NCI-H1048 (cell line): ENCODE measurements around the gene TBC1D22A.
"Not testable (repeated sequence)": the region's sequence is repeated elsewhere in the genome, so short reads cannot be mapped to it uniquely, and the experiment has no call there.

ENCODE experiments used
- DNase-seq: peaks from one replicate; lab custom pipeline; 2025; lab: John Stamatoyannopoulos, UW

TBC1D22A gene

DNA sequence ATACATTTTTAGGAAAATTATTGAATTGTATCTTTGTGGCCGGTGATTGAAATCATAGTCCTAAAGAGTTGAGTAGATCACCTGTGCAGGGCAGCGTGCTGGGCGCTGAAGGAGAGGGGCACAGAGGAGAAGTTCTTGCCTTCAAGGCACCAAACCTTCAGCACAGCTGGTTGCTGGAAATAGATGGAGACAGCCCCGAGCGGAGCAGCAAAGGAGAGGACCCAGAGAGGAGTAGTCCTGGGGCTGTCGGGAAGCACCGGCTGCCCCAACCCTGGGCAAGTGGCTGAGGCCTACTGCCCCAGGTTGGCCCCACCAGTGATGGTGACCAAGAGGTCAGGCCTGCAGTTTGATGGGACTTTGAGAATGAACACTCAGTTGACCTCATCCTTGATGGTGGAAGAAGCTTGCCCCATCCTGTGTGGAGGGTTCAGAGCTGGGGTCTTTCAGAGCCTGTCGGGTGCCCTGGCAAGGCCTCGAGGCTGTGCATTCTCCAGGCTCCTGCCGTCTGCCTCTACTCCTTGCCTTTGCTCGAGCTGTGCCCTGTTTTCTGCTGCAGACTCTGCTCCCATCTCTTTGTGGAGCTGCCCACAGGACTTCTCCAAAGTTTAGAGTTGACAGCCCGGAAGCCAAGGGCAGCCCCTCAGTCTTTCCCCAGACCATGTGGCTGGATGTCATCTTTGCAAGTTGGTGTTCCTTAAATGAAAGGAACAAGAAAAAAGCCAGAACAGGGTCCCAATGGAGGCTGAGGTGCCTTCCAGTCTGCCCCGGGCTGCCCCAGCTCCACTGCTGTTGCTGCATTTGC lies 285.1 kb downstream of the TBC1D22A start:
- DNase-seq, result no peak

DNA sequence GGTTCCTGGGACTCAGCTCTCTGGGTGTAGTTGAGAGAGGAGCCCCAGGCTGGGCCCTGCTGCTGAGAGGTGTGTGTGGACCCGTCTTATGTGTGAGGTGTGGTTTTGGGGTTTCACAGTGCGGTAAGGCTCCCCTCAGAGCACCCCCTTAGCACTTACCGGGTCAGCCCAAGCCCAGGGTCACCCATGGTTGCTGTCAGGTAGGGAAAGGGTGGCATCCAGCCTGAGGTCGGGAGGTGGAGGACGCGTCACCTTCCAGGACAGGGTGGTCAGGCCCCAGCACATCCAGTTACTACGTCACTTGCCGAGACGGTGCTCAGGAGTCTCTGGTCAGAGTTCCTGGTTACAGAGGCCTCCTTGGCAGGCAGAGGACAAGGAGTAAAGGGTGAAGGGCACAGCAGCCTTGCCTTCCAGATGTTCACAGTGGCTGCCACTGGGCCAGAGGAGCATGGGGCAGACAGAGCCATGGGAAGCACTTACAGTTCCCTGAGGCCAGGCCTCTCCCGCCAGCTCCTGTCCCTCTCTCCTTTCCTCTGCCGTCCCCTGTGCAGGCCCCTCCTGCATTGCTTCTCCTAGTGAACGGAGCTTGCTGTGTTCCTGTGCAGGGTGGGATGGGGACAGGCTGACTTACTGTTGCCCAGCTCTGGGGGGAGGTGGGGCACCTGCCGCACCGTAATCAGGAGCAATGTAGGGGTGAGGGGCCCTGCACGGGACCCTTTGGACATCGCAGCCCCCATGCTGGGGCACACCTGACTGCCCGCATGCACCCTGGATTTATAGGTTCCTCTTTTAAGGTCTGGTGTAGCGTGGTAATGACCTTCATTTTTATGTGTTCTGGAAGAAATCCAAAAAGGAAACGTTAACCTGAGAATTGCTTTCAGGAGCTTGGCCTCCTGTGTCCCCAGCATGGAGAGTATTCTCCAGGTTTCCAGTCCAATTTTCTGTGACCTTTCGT lies 285.9 kb downstream of the TBC1D22A start:
- no peak for DNase-seq

- no peak for DNase-seq
Observed at GRCh38 chr22:47049078-47049624, 286.7 kb downstream of the TBC1D22A start.

DNA sequence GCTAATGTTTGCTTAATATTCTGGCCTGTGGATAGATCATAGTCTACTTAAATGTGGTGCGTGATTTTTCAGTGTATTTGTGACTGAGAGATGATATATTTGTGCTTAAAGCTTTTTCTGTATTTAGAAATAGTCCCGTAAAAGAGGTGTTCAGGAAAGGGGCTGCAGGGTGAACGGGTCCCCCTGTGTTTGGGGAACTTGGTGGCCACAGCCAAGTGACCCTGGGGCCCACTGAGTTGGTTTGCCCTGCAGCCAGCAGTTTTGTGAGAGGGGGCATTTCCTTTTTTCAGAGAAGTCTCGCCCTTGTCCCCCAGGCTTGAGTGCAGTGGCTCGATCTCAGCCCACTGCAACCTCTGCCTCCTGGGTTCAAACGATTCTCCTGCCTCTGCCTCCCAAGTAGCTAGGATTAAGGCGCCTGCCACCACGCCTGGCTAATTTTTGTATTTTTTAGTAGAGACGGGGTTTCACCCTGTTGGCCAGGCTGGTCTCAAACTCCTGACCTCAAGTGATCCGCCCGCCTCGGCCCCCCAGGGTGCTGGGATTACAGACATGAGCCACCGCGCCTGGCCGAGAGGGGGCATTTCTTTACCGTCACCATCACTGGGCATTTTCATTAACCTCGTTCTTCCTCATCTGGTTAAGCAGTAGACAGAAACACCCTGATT lies 287.4 kb downstream of the TBC1D22A start:
- not testable (repeated sequence) for DNase-seq

- DNase-seq, result no peak
Observed at GRCh38 chr22:47050401-47051051, 288.1 kb downstream of the TBC1D22A start.

GRCh38 chr22:47051441-47052071 lies 289.1 kb downstream of the TBC1D22A start:
- no peak for DNase-seq

DNA sequence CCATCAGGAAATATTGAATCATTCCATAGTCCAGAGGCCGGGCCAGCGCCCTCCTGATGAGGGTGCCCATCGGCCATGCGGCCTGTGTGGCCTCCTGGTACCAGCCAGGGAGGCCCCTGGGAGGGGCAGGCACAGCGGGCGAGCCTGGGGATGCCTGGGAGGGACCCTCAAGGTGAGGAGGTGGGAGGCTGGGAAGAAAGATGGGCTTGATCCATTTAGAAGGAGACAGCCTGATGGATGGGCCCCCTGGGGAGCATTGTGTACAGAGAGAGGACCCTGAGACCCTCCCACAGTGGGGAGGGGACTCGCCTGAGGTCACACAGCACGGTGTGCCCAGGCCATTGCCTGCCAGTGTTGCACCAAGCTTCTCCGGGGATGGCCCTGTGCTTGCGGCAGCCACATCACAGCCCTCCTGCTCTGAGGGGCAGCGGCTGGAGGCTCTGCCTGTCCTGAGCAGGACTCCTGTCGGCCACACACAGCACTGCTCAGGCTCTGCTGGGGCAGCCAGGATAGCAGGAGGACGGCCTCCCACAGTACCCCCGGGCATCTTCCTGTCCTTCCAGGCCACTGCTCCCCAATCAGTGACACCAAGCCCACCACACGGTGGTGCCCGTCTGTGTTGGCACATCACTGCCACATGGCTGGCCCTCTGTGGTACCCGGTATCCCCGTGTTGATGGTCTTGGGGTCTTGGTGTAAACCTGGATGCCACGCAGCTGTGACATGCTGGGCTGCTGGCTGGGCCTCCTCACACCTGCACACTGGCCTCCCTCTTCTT lies 290.0 kb downstream of the TBC1D22A start:
- DNase-seq, result no peak

DNA sequence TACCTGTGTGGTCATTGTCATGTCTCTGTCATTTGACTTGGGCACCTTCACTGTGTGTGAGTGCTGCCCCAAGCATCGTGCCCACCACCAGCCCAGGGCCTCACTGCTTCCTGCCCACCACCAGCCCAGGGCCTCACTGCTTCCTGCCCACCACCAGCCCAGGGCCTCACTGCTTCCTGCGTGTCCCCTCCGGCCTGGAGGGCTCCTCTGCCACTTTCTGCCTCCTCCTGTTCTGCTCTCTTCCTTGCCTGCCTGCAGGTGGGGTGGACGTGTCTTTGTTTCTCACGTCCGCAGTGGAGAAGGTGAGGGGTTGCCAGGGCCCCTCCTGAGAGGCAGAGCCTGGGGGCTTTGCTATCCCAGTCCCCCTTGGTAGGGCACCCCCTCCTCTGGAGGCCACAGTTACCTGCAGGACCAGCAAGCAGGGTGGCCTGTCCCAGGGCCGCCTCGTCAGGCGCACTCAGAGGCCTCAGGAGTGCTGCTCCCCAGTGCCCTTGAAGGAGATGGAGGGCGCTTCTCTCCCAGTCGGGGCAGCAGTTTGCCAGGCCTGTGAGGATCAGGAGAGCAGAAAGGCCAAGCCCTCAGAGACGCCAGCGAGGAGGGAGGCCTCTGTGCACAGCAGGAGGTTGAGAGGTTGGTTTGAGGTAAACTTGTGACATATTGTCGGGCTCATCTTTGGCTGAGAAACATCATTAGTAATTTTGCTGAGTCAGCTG lies 290.7 kb downstream of the TBC1D22A start:
- no peak for DNase-seq

- no peak for DNase-seq
Observed at GRCh38 chr22:47053726-47054141, 291.3 kb downstream of the TBC1D22A start.

GRCh38 chr22:47054231-47055072 lies 292.0 kb downstream of the TBC1D22A start:
- no peak for DNase-seq

- no peak for DNase-seq
Observed at GRCh38 chr22:47055073-47055355, 292.6 kb downstream of the TBC1D22A start.

GRCh38 chr22:47055461-47055860 lies 293.0 kb downstream of the TBC1D22A start:
- no peak for DNase-seq

GRCh38 chr22:47055921-47056320 lies 293.5 kb downstream of the TBC1D22A start:
- DNase-seq, result no peak

DNA sequence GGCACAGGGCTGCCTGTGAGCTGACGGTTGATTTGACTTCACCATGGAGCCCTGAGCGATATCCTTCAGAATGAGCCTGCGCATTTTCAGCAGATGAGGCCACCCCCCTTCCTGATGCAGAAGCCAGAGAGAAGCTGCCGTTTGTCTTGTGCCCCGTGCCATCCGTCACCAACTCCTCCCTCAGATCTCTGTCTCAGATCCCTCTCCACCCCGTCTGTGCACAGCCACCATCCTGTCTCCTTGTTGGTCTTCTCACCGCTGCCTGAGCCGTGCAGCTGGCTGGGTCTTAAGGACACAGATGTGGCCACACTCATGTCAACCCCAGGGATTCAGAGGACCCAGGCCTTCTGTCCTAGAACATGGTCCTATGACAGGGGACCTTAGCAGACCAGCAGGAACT lies 293.9 kb downstream of the TBC1D22A start:
- no peak for DNase-seq

GRCh38 chr22:47056776-47057470 lies 294.5 kb downstream of the TBC1D22A start:
- no peak for DNase-seq

GRCh38 chr22:47057916-47058585 lies 295.6 kb downstream of the TBC1D22A start:
- no peak for DNase-seq

GRCh38 chr22:47059076-47059475 lies 296.6 kb downstream of the TBC1D22A start:
- DNase-seq, result no peak

DNA sequence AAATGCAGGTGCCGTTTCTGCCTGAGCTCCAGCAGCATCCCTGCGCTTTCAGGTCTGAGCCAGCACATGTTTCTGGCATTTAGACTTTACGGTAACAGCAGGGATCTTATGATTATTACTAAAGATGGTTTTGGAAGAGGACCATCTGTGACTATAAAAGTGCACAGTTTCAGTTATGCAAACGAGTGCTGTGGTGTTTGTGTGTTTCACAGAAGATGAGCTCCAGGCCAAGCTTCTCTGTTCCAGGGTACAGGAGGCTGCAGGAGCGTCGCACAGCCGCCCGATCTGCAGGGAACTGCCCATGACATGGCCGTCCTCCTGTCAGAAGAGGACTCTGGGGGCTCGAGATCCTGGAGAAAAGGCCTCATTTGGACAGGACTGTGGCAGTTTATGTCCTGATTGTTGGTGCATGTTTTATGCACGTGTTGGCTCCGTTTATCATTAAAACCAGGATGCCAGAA lies 297.3 kb downstream of the TBC1D22A start:
- no peak for DNase-seq
